CD4-positive, alpha-beta memory T cell (primary cell): ENCODE results near the gene NEUROD2. TPM values are rescaled to one million over a fixed set of nuclear protein-coding genes. Genes with fewer than 3 reads are reported as not detected.

ENCODE experiments used
- CTCF ChIA-PET: fragments of 350-600 bp; sonication (Branson Sonifier 250); formaldehyde crosslinking; loops from one replicate; lab custom pipeline; 2021; ENCODE audit warnings: inconsistent platforms; ENCODE audit not compliant: partially characterized antibody; lab: Charles Lee
- POLR2A ChIA-PET: fragments of 350-600 bp; sonication (Branson Sonifier 250); formaldehyde crosslinking; loops from one replicate; lab custom pipeline; 2021; ENCODE audit not compliant: partially characterized antibody; lab: Charles Lee
- DNase-seq, 5 donors: peaks; one replicate each; pipeline versions ENCODE4 v3.0.0 to v3.0.0-alpha.2; 2020 to 2022; ENCODE audit warnings: mixed read lengths in 1 of 5
- H3K27ac ChIP-seq: one replicate; pipeline ENCODE4 v1.7.0; 2013; ENCODE audit warnings: low read depth, low read length
- H3K27me3 ChIP-seq: 2 replicates; pipeline ENCODE4 v1.7.0; 2013; ENCODE audit warnings: mild to moderate bottlenecking, low read length, moderate library complexity; ENCODE audit not compliant: insufficient read depth
- H3K36me3 ChIP-seq: 2 replicates; pipeline ENCODE4 v1.7.0; 2013; ENCODE audit warnings: mild to moderate bottlenecking, low read length, moderate library complexity; ENCODE audit not compliant: insufficient read depth
- H3K4me1 ChIP-seq: 2 replicates; pipeline ENCODE4 v1.7.0; 2013; ENCODE audit warnings: mild to moderate bottlenecking, low read length, moderate library complexity; ENCODE audit not compliant: insufficient read depth
- H3K4me3 ChIP-seq, 2 donors: one replicate each; pipeline ENCODE4 v1.7.0; 2013; ENCODE audit warnings: low read length in 2 of 2, mild to moderate bottlenecking in 1 of 2
- H3K9me3 ChIP-seq, 2 donors: one replicate each; pipeline ENCODE4 v1.7.0; 2013; ENCODE audit warnings: low read length in 2 of 2, control low read depth in 1 of 2; ENCODE audit not compliant: control insufficient read depth in 1 of 2
- H3K27ac Mint-ChIP-seq, 7 donors: one replicate each; pipeline ENCODE4 v1.8.0; 2020 to 2021; ENCODE audit warnings: mixed read lengths in 7 of 7, mild to moderate bottlenecking in 6 of 7, inconsistent platforms in 3 of 7, moderate library complexity in 3 of 7
- H3K27me3 Mint-ChIP-seq, 2 donors: one replicate each; pipeline ENCODE4 v1.8.0; 2020 to 2021; ENCODE audit warnings: mixed read lengths in 2 of 2
- H3K36me3 Mint-ChIP-seq, 2 donors: one replicate each; pipeline ENCODE4 v1.8.0; 2020 to 2021; ENCODE audit warnings: mixed read lengths in 2 of 2, inconsistent platforms in 1 of 2, mild to moderate bottlenecking in 1 of 2
- H3K4me1 Mint-ChIP-seq, 4 donors: one replicate each; pipeline ENCODE4 v1.8.0; 2020 to 2021; ENCODE audit warnings: mixed read lengths in 4 of 4, mild to moderate bottlenecking in 1 of 4
- H3K4me3 Mint-ChIP-seq, 8 donors: one replicate each; pipeline ENCODE4 v1.8.0; 2020 to 2021; ENCODE audit warnings: mixed read lengths in 8 of 8, mild to moderate bottlenecking in 7 of 8, moderate library complexity in 6 of 8, inconsistent platforms in 3 of 8
- H3K9me3 Mint-ChIP-seq, 8 donors: one replicate each; pipeline ENCODE4 v1.8.0; 2020 to 2021; ENCODE audit warnings: mixed read lengths in 8 of 8, mild to moderate bottlenecking in 5 of 8, inconsistent platforms in 3 of 8, moderate library complexity in 1 of 8
- intact Hi-C: fragments of 100-400 bp; cut with micrococcal nuclease; formaldehyde crosslinking; loops from one replicate; pipeline ENCODE4 v1.15.1; 2023
- polyA plus RNA-seq, 2 donors: library from polyadenylated mRNA; unstranded; fragments of 300-500 nt; fragmentation: Illumina TruSeq; gene quantifications; one replicate each; pipeline ENCODE4 v1.2.3, GENCODE V29; 2021
- total RNA-seq, 2 experiments: library from RNA; stranded (reverse); gene quantifications; one replicate each; pipeline ENCODE4 v1.2.3, GENCODE V29; 2021

Gene NEUROD2
- total and polyA plus RNA-seq, 4 experiments from 2014 or later, result 0.06 TPM; not detected in 3

GRCh38 chr17:39606434-39607056 is 1.2 kb downstream of the NEUROD2 start:
- no peak overlapping the region for H3K27ac Mint-ChIP-seq
- H3K4me3 ChIP-seq, result no peak overlapping the region
- H3K9me3 ChIP-seq, result no peaks in the 10 kb centered on the region
- intact Hi-C loops, result no loop called here
- peaks cover 6 to 39% (median 18%) of the 10 kb centered on the region in 4 donors for H3K4me1 Mint-ChIP-seq
- CTCF ChIA-PET, result interaction anchor here (1.6 kb wide), 1 partner anchor 15 kb away, joined by 6 read pairs; no protein-coding TSS in a partner anchor
- no peaks in the 10 kb centered on the region for H3K36me3 ChIP-seq
- peaks cover 44 to 48% of the 10 kb centered on the region in 2 donors for H3K27me3 Mint-ChIP-seq
- no peak overlapping the region for H3K27ac ChIP-seq
- no peaks in the 10 kb centered on the region for H3K36me3 Mint-ChIP-seq
- DNase-seq, result no peak
- H3K4me3 Mint-ChIP-seq, result peak overlapping the region in 2 of 8 donors; percentile 12 to 65
- peaks cover 0 to 2% (median 0%) of the 10 kb centered on the region in 8 donors for H3K9me3 Mint-ChIP-seq
- H3K4me1 ChIP-seq, result peaks cover 36% of the 10 kb centered on the region
- POLR2A ChIA-PET, result interaction anchor here (1.0 kb wide), 1 partner anchor 15 kb away, joined by 3 read pairs; no protein-coding TSS in a partner anchor
- H3K27me3 ChIP-seq, result peaks cover 54% of the 10 kb centered on the region

DNA sequence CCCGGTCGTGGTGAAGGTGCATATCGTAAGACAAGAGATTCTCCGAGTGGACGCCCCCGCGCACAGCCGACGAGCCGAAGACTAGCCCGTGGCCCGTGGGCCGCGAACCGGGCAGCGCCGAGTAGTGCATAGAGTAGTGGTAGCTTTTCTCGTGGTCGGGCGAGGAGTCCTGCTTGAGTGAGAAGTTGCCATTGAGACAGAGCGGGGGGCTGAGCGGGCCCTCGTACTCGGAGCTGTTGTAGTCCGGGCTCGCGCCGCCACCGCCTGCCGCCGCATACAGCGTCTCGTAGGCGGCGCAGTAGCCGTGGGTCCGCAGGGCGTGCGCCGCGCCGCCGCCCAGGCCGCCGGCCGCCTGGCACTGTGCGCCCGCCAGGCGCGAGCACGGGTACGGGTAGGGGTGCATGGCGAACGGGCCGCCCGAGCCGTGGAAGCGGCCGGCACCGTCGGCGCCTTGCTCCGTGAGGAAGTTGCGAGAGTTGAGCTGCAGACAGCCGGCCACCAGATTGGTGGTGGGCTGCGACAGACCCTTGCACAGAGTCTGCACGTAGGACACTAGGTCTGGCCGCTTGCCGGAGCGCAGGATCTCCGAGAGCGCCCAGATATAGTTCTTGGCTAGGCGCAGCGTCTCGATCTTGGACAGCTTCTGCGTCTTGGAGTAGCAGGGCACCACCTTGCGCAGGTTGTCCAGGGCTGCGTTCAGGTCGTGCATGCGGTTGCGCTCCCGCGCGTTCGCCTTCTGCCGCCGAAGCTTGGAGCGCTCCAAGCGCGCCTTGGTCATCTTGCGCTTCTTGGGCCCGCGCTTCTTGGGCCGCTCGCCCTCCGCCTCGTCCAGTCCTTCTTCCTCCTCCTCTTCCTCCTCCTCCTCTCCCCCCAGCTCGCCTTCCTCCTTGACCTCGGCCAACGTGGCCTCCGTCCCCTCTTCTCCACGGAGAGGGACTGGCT is 2.0 kb downstream of the NEUROD2 start:
- H3K9me3 ChIP-seq, result no peaks in the 10 kb centered on the region
- peaks cover 36% of the 10 kb centered on the region for H3K4me1 ChIP-seq
- Mint-ChIP-seq H3K4me1 (peaks cover 6 to 45% (median 18%) of the 10 kb centered on the region in 4 donors), H3K9me3 (peaks cover 0 to 2% (median 0%) of the 10 kb centered on the region in 8 donors), H3K27me3 (peaks cover 48 to 53% of the 10 kb centered on the region in 2 donors), H3K36me3 (no peaks in the 10 kb centered on the region), H3K4me3 (peak overlapping the region in 7 of 8 donors; percentile 25 to 70 (median 62)), H3K27ac (peak overlapping the region in 2 of 7 donors; percentile 36 to 73)
- ChIA-PET POLR2A (interaction anchor here (1.0 kb wide), 1 partner anchor 15 kb away, joined by 3 read pairs; no protein-coding TSS in a partner anchor), CTCF (interaction anchor here (1.6 kb wide), 1 partner anchor 15 kb away, joined by 6 read pairs; no protein-coding TSS in a partner anchor)
- H3K27me3 ChIP-seq, result peaks cover 62% of the 10 kb centered on the region
- DNase-seq, result no peak
- no peak overlapping the region for H3K27ac ChIP-seq
- intact Hi-C loops, result no loop called here
- no peaks in the 10 kb centered on the region for H3K36me3 ChIP-seq
- no peak overlapping the region for H3K4me3 ChIP-seq

GRCh38 chr17:39604911-39605491 is 2.7 kb downstream of the NEUROD2 start:
- Histone ChIP-seq H3K9me3 (no peaks in the 10 kb centered on the region), H3K4me3 (no peak overlapping the region), H3K4me1 (peaks cover 39% of the 10 kb centered on the region), H3K27ac (no peak overlapping the region), H3K36me3 (no peaks in the 10 kb centered on the region), H3K27me3 (peaks cover 69% of the 10 kb centered on the region)
- no peak for DNase-seq
- Mint-ChIP-seq H3K27me3 (peaks cover 54 to 56% of the 10 kb centered on the region in 2 donors), H3K36me3 (no peaks in the 10 kb centered on the region), H3K27ac (peak overlapping the region in 2 of 7 donors; percentile 36 to 53), H3K4me1 (peaks cover 6 to 51% (median 19%) of the 10 kb centered on the region in 4 donors), H3K4me3 (peak overlapping the region in 5 of 8 donors; percentile 32 to 80 (median 62)), H3K9me3 (peaks cover 0 to 2% (median 0%) of the 10 kb centered on the region in 8 donors)
- ChIA-PET CTCF (no interaction called here), POLR2A (no interaction called here)
- intact Hi-C loops, result no loop called here

DNA sequence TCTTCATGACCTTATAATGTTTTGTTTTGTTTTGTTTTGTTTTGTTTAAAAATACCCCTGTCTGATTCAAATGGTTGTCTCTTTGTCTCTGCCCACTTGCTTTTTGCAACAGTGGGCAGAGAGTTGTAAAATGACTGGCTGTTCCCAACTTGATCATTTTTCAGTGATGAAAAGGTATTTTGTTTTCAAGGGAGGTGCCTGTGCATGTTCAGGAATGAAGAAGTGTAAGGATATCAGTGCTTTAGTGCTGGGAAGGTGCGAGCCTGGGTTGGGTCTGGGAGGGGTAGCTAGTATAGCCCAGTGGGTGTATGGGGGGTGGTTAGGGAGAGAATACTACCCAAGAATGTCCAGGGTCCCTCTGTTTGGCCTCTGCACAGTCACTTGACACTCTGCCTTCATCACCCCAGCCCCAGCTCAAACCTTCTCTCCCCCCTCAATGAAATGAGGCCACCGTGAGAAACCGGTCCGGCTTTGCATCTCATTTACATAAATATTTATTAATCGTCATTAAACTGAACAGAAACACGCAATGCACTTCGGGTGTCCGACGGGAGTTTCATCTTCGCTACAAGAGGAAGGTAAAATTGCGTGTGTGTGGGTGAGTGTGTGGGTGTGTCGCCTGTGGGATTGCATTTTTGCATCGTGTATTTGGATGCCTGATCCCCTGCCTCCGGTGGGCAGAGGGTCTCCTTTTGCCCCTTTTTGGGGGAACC is 4.3 kb downstream of the NEUROD2 start:
- peaks cover 70% of the 10 kb centered on the region for H3K27me3 ChIP-seq
- no peak for DNase-seq
- H3K4me1 ChIP-seq, result peaks cover 54% of the 10 kb centered on the region
- Mint-ChIP-seq H3K4me1 (peaks cover 6 to 54% (median 25%) of the 10 kb centered on the region in 4 donors), H3K27ac (peak overlapping the region in 2 of 7 donors; percentile 11 to 67), H3K9me3 (peaks cover 0 to 2% (median 0%) of the 10 kb centered on the region in 8 donors), H3K36me3 (no peaks in the 10 kb centered on the region), H3K4me3 (peak overlapping the region in 6 of 8 donors; percentile 8 to 60 (median 41)), H3K27me3 (peaks cover 54 to 55% of the 10 kb centered on the region in 2 donors)
- H3K9me3 ChIP-seq, result no peaks in the 10 kb centered on the region
- intact Hi-C loops, result no loop called here
- POLR2A ChIA-PET, result no interaction called here
- no peak overlapping the region for H3K4me3 ChIP-seq
- no peaks in the 10 kb centered on the region for H3K36me3 ChIP-seq
- CTCF ChIA-PET, result no interaction called here
- no peak overlapping the region for H3K27ac ChIP-seq

GRCh38 chr17:39602533-39603303 is 5.0 kb downstream of the NEUROD2 start:
- POLR2A ChIA-PET, result no interaction called here
- Histone ChIP-seq H3K27me3 (peaks cover 76% of the 10 kb centered on the region), H3K36me3 (no peaks in the 10 kb centered on the region), H3K9me3 (no peaks in the 10 kb centered on the region), H3K4me1 (peaks cover 62% of the 10 kb centered on the region), H3K27ac (no peak overlapping the region), H3K4me3 (no peak overlapping the region)
- no peak for DNase-seq
- CTCF ChIA-PET, result no interaction called here
- Mint-ChIP-seq H3K27ac (peak overlapping the region in 2 of 7 donors; percentile 43 to 45), H3K36me3 (no peaks in the 10 kb centered on the region), H3K4me3 (peak overlapping the region in 1 of 8 donors; percentile 39), H3K4me1 (peaks cover 9 to 61% (median 32%) of the 10 kb centered on the region in 4 donors), H3K9me3 (peaks cover 0 to 2% (median 0%) of the 10 kb centered on the region in 8 donors), H3K27me3 (peaks cover 59 to 61% of the 10 kb centered on the region in 2 donors)
- intact Hi-C loops, result no loop called here
